NCI-H2107 (cell line): ENCODE data around the gene RNU4-1.
"Not testable (repeated sequence)": the region's sequence is repeated elsewhere in the genome, so short reads cannot be mapped to it uniquely, and the experiment has no call there.

Experiments used
- DNase-seq: peaks from one replicate; lab custom pipeline; 2025; lab: John Stamatoyannopoulos, UW

The RNU4-1 gene

GRCh38 chr12:120292661-120293531 lies at the start of gene RNU4-1:
TSS of gene RNU4-1 (minus strand) at chr12:120293237.
- DNase-seq, result peak; percentile 79

- no peak for DNase-seq
These were observed 49.4 kb upstream of the RNU4-1 start for GRCh38 chr12:120342175-120343038.

GRCh38 chr12:120339256-120339655 lies 46.2 kb upstream of the RNU4-1 start:
- DNase-seq, result no peak

- DNase-seq, result no peak
These were observed 44.7 kb upstream of the RNU4-1 start for GRCh38 chr12:120337730-120338129.

GRCh38 chr12:120336392-120336791 lies 43.4 kb upstream of the RNU4-1 start:
- not testable (repeated sequence) for DNase-seq

GRCh38 chr12:120335447-120335846 lies 42.4 kb upstream of the RNU4-1 start:
- not testable (repeated sequence) for DNase-seq

- DNase-seq, result no peak
These were observed 39.5 kb upstream of the RNU4-1 start for GRCh38 chr12:120332523-120332922.

- no peak for DNase-seq
These were observed 39.0 kb upstream of the RNU4-1 start for GRCh38 chr12:120332041-120332440.

- DNase-seq, result no peak
These were observed 38.4 kb upstream of the RNU4-1 start for GRCh38 chr12:120331390-120331789.

GRCh38 chr12:120328228-120328627 lies 35.2 kb upstream of the RNU4-1 start:
- no peak for DNase-seq

GRCh38 chr12:120327593-120327992 lies 34.6 kb upstream of the RNU4-1 start, which contains the start of gene PLA2G1B:
TSS of gene PLA2G1B (minus strand) at chr12:120327779. CDS start at chr12:120327753, 26 bp downstream.
- DNase-seq, result no peak

- DNase-seq, result no peak
These were observed 31.9 kb upstream of the RNU4-1 start for GRCh38 chr12:120324841-120325417.

GRCh38 chr12:120323772-120324171 lies 30.7 kb upstream of the RNU4-1 start:
- no peak for DNase-seq

GRCh38 chr12:120321382-120322202 lies 28.6 kb upstream of the RNU4-1 start:
- DNase-seq, result no peak

GRCh38 chr12:120317224-120318105 lies 24.4 kb upstream of the RNU4-1 start:
- peak; percentile 99 for DNase-seq

GRCh38 chr12:120316798-120317223 lies 23.8 kb upstream of the RNU4-1 start:
- no peak for DNase-seq

- DNase-seq, result no peak
These were observed 21.2 kb upstream of the RNU4-1 start for GRCh38 chr12:120314220-120314619.

- peak; percentile 84 for DNase-seq
These were observed 9.2 kb upstream of the RNU4-1 start, which contains the start of gene SIRT4 for GRCh38 chr12:120301962-120302815. TSS of gene SIRT4 (plus strand) at chr12:120302321. CDS start at chr12:120303562, 1,241 bp downstream.

- DNase-seq, result no peak
These were observed 701 bp downstream of the RNU4-1 start for GRCh38 chr12:120292411-120292660.
